GM19452 (cell line): ENCODE data around the gene EMC7.
"Not testable (repeated sequence)": the region's sequence is repeated elsewhere in the genome, so short reads cannot be mapped to it uniquely, and the experiment has no call there.

Experiments used
- ATAC-seq: cut with Tn5 transposase; IDR thresholded peaks from one replicate; pipeline ENCODE4 v1.9.1; 2021; ENCODE audit not compliant: unreplicated experiment

Gene EMC7

GRCh38 chr15:34099914-34100313 is 1.7 kb downstream of the EMC7 start:
- ATAC-seq = no peak

GRCh38 chr15:34085746-34086145 is 15.9 kb downstream of the EMC7 start:
- no peak for ATAC-seq

- ATAC-seq = no peak
Measured at GRCh38 chr15:34084086-34084485, 17.6 kb downstream of the EMC7 start.

GRCh38 chr15:34079904-34080303 is 21.8 kb downstream of the EMC7 start:
- no peak for ATAC-seq

- no peak for ATAC-seq
Measured at GRCh38 chr15:34078900-34079299, 22.8 kb downstream of the EMC7 start.

GRCh38 chr15:34076785-34077184 is 24.9 kb downstream of the EMC7 start:
- no peak for ATAC-seq

- no peak for ATAC-seq
Measured at GRCh38 chr15:34070003-34070402, 31.7 kb downstream of the EMC7 start.

GRCh38 chr15:34065941-34066340 is 35.7 kb downstream of the EMC7 start:
- ATAC-seq = no peak

- ATAC-seq = no peak
Measured at GRCh38 chr15:34065261-34065660, 36.4 kb downstream of the EMC7 start.

GRCh38 chr15:34064438-34064837 is 37.2 kb downstream of the EMC7 start:
- no peak for ATAC-seq

GRCh38 chr15:34059946-34060345 is 41.7 kb downstream of the EMC7 start:
- no peak for ATAC-seq

- ATAC-seq = no peak
Measured at GRCh38 chr15:34059476-34059875, 42.2 kb downstream of the EMC7 start.

GRCh38 chr15:34056911-34057310 is 44.8 kb downstream of the EMC7 start:
- no peak for ATAC-seq

GRCh38 chr15:34055868-34056595 is 45.6 kb downstream of the EMC7 start:
- ATAC-seq = no peak

GRCh38 chr15:34054081-34054707 is 47.5 kb downstream of the EMC7 start:
- ATAC-seq = no peak

GRCh38 chr15:34050385-34050784 is 51.3 kb downstream of the EMC7 start:
- not testable (repeated sequence) for ATAC-seq

GRCh38 chr15:34049112-34049511 is 52.5 kb downstream of the EMC7 start:
- no peak for ATAC-seq

- no peak for ATAC-seq
Measured at GRCh38 chr15:34047893-34048775, 53.5 kb downstream of the EMC7 start.

- ATAC-seq = no peak
Measured at GRCh38 chr15:34046471-34047145, 55.1 kb downstream of the EMC7 start.

GRCh38 chr15:34043813-34044212 is 57.8 kb downstream of the EMC7 start:
- ATAC-seq = no peak

- no peak for ATAC-seq
Measured at GRCh38 chr15:34043391-34043790, 58.3 kb downstream of the EMC7 start.
